ENCODE results near the gene RTN1.

Gene RTN1

DNA sequence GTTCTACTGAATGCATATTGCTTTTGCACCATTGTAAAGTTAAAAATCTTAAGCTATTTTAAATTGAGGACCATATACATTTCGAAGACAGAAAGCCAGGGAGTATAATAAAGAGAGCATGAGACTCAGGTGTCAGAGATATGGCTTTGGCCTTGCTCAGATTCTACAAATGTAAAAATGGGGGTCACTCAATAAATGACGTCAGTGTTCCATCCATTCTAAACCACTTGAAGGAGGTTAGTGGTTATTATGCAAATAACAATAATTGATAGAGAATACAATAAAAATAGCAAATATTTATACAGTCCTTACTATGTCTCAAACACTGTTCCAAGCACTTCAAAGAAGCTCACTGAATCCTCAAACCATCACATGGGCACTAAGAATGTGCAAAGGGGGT lies 20.1 kb downstream of the RTN1 start:
- Histone ChIP-seq H3K4me3 (no peak overlapping the region), H3K27ac (no peak overlapping the region)
- no peak for DNase-seq (ENCODE audit: low spot score)
- TF ChIP-seq, protein P1, sequence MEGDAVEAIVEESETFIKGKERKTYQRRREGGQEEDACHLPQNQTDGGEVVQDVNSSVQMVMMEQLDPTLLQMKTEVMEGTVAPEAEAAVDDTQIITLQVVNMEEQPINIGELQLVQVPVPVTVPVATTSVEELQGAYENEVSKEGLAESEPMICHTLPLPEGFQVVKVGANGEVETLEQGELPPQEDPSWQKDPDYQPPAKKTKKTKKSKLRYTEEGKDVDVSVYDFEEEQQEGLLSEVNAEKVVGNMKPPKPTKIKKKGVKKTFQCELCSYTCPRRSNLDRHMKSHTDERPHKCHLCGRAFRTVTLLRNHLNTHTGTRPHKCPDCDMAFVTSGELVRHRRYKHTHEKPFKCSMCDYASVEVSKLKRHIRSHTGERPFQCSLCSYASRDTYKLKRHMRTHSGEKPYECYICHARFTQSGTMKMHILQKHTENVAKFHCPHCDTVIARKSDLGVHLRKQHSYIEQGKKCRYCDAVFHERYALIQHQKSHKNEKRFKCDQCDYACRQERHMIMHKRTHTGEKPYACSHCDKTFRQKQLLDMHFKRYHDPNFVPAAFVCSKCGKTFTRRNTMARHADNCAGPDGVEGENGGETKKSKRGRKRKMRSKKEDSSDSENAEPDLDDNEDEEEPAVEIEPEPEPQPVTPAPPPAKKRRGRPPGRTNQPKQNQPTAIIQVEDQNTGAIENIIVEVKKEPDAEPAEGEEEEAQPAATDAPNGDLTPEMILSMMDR (IDR thresholded peaks at IDR 0.05), result no peak

DNA sequence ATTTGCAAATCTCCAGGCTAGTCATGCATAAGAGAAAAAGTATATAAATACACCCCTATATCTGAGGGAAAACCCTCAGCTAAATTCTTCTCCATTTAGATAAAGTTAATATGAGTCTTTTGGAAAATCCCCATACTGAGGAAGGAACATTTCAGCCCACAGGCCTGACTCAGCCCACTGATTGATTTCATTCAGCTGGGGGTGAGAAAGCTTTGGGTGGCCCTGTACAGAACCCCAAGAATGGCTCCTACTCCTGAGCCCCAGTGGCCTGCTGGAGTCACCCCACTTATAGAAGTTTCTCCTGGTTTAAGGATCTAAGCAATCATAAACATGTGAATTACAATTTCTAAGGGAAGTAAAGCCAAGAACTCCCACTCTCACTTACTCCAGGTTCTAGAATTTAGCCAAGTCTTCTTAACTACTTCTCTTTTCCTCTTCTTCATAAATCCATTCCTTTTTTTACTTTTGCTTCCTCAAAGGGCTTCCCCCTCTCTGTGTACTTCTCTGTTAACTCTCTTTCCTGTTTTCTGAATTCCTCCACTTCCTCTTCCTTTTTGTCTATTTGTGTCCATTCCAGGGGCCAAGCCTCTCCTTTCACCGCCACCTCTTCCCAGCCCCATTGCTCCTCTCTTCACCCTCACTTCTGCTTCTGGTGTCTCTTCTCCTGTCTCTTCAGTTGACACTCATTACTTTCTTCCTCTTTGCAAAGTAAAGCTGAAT lies 21.0 kb downstream of the RTN1 start:
- Histone ChIP-seq H3K4me3 (no peak overlapping the region), H3K27ac (no peak overlapping the region)
- DNase-seq (ENCODE audit: low spot score), result no peak
- TF ChIP-seq, protein P1 (IDR thresholded peaks at IDR 0.05), result no peak

DNA sequence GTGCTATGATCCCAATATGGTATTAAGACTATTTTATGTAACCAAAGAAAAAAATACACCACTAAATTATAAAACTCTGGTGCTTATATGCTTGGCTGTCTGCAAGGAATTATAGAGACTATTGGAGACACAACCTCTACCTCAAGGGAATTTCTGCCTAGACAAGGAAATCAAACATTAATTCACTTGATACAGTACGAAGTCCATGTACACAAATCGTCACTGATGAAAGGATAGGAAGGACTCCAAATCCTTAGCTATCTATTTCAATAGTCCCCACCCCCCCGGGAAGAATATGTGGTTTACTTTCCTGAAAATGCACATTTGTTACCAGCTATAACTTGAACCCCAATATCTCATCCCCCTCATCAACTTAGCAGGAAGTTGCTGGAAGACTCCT lies 21.9 kb downstream of the RTN1 start:
- Histone ChIP-seq H3K27ac (no peak overlapping the region), H3K4me3 (no peak overlapping the region)
- TF ChIP-seq, protein P1 (IDR thresholded peaks at IDR 0.05), result no peak
- DNase-seq (ENCODE audit: low spot score), result no peak

DNA sequence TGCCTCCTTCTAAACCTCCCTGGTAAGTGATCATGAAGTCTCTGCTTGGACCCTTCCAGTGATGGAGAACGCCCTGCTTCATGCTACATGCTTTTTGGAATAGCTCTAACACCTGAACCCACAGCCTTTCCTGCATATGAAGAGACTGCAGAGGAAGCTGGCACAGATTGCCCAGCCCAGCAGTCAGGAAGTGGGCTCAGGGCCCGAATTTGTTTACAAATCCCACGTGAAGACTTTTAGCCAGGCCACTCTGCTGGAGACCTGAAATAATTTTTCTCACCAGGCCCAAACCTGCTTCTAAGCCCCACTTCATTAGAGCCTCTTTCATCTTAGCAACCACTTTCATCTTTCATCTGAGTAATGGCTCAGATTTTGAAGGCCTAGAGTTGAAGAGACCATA lies 22.9 kb downstream of the RTN1 start:
- DNase-seq (ENCODE audit: low spot score), result no peak
- Histone ChIP-seq H3K4me3 (no peak overlapping the region), H3K27ac (no peak overlapping the region)
- TF ChIP-seq, protein P1 (IDR thresholded peaks at IDR 0.05), result no peak

DNA sequence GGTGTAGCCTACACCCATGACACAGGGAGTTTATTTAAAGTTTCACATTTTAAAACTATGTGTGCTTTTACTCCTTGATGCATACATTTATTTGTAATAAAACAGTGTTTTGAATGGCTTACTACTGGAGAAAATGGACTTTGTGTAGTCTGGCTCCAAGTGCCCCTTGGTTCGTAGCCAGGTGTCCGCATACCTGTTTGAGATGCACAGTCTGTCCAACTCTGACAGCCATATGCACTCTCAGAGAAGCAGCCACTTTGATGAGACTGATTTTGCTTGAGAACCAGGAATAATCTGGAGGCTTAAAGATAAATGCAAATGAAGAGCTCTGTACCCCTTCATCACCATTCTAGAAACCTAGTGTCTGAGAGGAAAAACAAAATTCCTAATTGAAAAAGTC lies 24.0 kb downstream of the RTN1 start:
- no peak overlapping the region for H3K4me3 ChIP-seq
- no peak overlapping the region for H3K27ac ChIP-seq
- TF ChIP-seq, protein P1 (IDR thresholded peaks at IDR 0.05), result no peak
- no peak for DNase-seq (ENCODE audit: low spot score)

DNA sequence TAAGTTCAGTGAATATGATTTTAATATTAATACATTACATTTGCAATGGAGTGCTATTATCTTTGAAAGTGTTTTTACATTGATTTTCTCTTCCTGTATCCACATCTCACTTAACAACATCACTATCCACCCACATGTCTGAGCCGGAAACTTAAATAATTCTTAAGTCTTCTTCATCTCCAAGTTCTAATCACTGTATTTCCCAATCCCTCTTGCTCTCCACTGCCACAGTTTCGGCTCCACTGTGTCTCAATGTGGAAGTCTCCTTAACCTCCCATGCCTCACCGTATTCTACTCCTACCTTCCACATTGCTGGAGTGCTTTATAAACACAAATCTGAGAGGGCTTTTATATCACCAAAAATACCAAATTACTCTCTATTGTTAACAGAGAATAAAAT lies 25.3 kb downstream of the RTN1 start:
- no peak for DNase-seq (ENCODE audit: low spot score)
- TF ChIP-seq, protein P1 (IDR thresholded peaks at IDR 0.05), result no peak
- Histone ChIP-seq H3K4me3 (no peak overlapping the region), H3K27ac (no peak overlapping the region)

DNA sequence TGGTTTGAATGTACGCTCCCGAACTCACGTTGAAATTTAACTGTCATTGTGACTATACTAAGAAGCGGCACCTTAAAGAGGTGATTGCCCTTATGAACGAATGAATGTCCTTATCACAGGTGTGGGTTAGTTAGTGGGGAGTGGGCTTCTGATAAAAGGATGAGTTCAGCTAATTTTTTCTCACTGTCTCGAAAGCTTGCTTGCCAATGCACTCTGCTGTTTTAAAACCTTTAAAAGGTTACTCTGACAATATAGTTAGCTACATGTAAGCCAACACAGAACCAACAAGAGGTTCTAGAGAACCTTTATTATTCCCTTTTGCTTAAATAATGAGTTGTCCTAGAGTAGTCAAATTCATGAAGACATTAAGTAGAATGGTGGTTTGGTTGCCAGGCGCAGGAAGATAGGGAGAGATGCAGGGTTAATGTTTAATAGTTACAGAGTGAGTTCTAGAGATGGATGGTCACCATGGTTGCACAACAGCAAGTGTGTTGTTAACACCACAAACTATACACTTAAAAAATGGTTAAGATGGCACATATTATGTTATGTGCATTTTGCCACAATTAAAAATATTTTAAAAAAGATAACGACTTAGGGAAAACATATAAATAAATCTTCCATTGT lies 26.3 kb downstream of the RTN1 start:
- Histone ChIP-seq H3K4me3 (no peak overlapping the region), H3K27ac (no peak overlapping the region)
- no peak for DNase-seq (ENCODE audit: low spot score)
- TF ChIP-seq, protein P1 (IDR thresholded peaks at IDR 0.05), result no peak
